Skeletal muscle tissue (tissue), 4 donors: ENCODE data around the gene SLC16A5. TPM values are rescaled to one million over a fixed set of nuclear protein-coding genes. Genes with fewer than 3 reads are reported as not detected.
A peak's percentile ranks its signal among the peaks of the same experiment; 100 is the strongest.

ENCODE experiments used
- H3K27ac ChIP-seq: one replicate; pipeline ENCODE4 v1.7.0; 2013; ENCODE audit warnings: mild to moderate bottlenecking, low read depth, low read length, inconsistent platforms
- H3K27me3 ChIP-seq, 3 donors: one replicate each; pipeline ENCODE4 v1.7.0; 2013; ENCODE audit warnings: low read length in 3 of 3; ENCODE audit not compliant: control insufficient read depth in 3 of 3, insufficient read depth in 3 of 3
- H3K36me3 ChIP-seq, 3 donors: one replicate each; pipeline ENCODE4 v1.7.0; 2013; ENCODE audit warnings: low read length in 3 of 3; ENCODE audit not compliant: control insufficient read depth in 3 of 3, insufficient read depth in 3 of 3
- H3K4me1 ChIP-seq, 3 donors: one replicate each; pipeline ENCODE4 v1.7.0; 2013; ENCODE audit warnings: low read length in 3 of 3, mild to moderate bottlenecking in 3 of 3; ENCODE audit not compliant: control insufficient read depth in 3 of 3, insufficient read depth in 3 of 3
- H3K4me3 ChIP-seq, 3 donors: one replicate each; pipeline ENCODE4 v1.7.0; 2013; ENCODE audit warnings: low read length in 3 of 3
- H3K9ac ChIP-seq, 3 donors: one replicate each; pipeline ENCODE4 v1.7.0; 2013; ENCODE audit warnings: low read length in 3 of 3, mild to moderate bottlenecking in 3 of 3, moderate library complexity in 2 of 3, low read depth in 1 of 3
- H3K9me3 ChIP-seq, 3 donors: one replicate each; pipeline ENCODE4 v1.7.0; 2013; ENCODE audit warnings: low read length in 3 of 3; ENCODE audit not compliant: control insufficient read depth in 3 of 3
- total RNA-seq: library from RNA; depleted of rRNA; stranded (reverse); fragments of >200 nt; gene quantifications from one replicate; pipeline ENCODE4 v1.2.3, GENCODE V29; 2014
- donor health status: Osteomylitis.

The SLC16A5 gene
- total RNA-seq, 1 donor from 2014 or later: 4.2 TPM

DNA sequence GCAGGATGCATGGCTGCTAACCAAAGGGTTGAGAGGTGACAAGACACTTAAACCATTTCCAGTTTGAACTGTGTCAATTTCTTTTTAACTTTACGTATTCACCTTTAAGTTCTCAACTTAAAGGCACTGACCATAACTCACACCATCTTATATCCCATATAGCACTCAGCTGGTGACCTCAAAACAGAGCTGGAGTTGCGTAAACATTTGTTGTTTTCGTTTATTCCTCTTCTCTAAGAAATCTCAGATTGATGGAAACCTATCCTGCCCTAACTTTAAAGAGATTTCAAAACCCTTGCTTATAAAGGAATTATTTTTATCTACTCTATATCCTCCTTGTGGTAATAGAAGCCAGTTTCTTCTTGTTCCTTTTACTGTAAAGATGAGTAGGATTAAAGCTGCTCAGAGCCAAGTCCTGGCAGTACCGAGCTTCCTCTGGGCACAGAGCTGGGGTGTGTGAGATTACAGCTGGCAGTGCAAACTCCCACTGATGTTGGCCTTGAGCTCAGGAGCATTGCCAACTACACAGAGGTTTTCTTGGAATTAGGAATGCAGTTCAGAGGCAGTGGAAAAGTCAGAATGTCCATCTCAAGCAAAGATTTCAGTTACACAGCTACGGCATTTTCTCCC, 39.4 kb upstream of the SLC16A5 start:
- Histone ChIP-seq H3K9ac (peak overlapping the region; percentile 77 to 92 (median 89)), H3K27me3 (no peaks in the 10 kb centered on the region), H3K9me3 (no peaks in the 10 kb centered on the region), H3K4me1 (peaks cover 20 to 25% (median 23%) of the 10 kb centered on the region in 3 donors), H3K4me3 (peak overlapping the region; percentile 25 to 89 (median 82)), H3K36me3 (peaks cover 9 to 17% (median 13%) of the 10 kb centered on the region in 3 donors), H3K27ac (peak overlapping the region; percentile 55)

DNA sequence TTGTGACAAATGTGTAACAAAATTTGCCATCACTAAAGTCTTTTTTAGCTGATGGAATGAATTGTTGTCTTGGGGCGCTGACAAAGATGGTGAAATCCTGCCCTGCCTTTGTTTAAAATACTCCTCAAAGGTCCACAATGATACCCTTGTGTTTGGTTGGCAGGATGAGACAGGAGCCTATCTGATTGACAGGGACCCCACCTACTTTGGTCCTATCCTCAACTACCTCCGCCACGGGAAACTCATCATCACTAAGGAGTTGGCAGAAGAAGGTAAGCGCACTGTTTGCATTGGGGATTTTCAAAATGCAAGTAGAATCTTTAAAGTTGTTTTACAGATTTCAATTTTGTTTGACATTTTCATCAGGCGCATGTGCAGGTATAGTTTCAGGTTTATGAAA, 38.7 kb upstream of the SLC16A5 start:
- Histone ChIP-seq H3K9me3 (no peaks in the 10 kb centered on the region), H3K9ac (no peak overlapping the region), H3K27ac (no peak overlapping the region), H3K36me3 (peaks cover 15 to 22% (median 18%) of the 10 kb centered on the region in 3 donors), H3K4me3 (peak overlapping the region in 1 of 3 donors; percentile 10), H3K27me3 (no peaks in the 10 kb centered on the region), H3K4me1 (peaks cover 20 to 25% (median 23%) of the 10 kb centered on the region in 3 donors)

DNA sequence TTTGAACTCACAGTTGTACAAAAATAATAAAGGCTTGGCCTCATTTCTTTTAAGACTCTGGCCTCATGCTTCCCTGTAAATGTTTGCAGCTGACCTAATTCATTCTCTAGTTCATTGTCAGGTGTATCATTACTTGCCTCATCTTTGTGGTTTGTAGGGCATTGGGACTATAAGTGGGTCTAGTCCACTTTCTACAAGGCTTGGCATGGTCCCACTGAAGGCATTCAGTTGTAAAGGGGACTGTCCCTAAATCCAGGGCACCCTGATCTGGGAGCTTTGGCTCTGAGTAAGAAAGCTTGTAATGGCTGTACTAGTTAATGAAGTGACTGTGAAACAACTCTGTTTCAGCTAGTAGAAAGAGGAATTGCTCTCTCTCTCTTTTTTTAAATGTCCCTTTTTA, 38.0 kb upstream of the SLC16A5 start:
- no peaks in the 10 kb centered on the region for H3K27me3 ChIP-seq
- H3K9me3 ChIP-seq: no peaks in the 10 kb centered on the region
- no peak overlapping the region for H3K4me3 ChIP-seq
- H3K27ac ChIP-seq: no peak overlapping the region
- peaks cover 20 to 25% (median 22%) of the 10 kb centered on the region in 3 donors for H3K4me1 ChIP-seq
- peaks cover 19 to 25% (median 20%) of the 10 kb centered on the region in 3 donors for H3K36me3 ChIP-seq
- no peak overlapping the region for H3K9ac ChIP-seq

DNA sequence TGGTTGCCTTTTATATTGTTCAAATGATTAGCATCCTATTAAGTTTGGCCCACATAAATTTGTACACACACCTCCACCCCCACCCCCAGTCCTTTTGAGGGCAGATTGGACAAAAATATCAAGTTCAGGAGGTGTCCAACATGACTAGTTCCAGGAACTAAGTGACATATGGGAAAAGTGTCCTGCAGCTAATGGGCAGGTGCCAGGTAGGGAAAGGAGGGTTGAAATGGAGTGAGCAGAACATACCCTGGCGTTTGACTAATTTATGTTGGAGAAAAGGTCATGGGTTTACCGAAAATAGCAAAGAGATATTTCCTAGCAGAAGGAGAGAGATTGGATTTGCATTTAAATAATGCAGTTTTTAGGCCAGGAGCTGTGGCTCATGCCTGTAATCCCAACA, 35.8 kb upstream of the SLC16A5 start:
- H3K27me3 ChIP-seq: no peaks in the 10 kb centered on the region
- H3K9ac ChIP-seq: no peak overlapping the region
- H3K36me3 ChIP-seq: peaks cover 19 to 29% (median 20%) of the 10 kb centered on the region in 3 donors
- no peaks in the 10 kb centered on the region for H3K9me3 ChIP-seq
- H3K4me3 ChIP-seq: no peak overlapping the region
- peaks cover 17 to 20% (median 19%) of the 10 kb centered on the region in 3 donors for H3K4me1 ChIP-seq
- H3K27ac ChIP-seq: no peak overlapping the region

DNA sequence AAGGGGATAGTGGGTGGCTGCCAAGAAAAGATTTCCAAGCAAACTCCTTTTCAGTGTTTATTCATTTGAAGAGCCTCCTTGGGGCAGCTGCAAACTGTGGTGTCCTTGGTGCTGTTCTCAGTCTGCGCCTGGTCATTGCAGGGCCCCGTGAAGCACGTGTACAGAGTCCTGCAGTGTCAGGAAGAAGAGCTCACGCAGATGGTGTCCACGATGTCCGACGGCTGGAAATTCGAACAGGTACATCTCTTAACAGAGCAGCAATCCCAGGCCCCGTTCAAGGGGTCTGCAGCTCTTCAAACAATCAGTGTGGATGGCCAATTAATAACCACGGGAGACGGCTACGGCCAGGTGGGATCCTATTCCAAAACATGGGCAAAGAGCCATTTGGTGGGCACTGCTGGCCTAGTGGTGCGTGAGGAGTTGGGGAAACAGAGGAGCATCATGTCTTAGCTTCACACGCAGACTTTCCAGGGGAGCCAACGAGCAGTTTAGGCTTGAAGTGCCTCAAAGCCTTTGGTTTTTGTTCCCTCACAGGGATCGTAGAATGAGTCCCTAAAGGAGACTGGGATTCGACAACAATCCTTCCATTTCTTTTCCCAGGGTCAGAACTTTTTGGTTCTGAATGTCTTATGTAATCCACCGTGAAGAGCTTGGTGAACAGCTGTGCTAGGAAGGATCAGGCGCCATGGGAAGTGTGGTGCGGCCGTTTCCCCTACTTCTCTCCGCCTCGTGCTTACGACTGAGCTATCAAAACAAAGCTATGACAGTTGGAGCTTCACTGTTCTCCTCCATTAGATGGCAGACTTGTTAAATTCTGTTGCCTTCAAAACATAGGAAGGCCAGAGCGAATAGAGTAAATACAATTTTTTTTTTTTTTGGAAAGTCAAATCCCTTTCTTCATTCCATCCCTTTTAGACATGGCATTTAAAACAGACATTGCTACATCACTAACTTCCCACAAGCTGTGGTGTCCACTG, 28.1 kb upstream of the SLC16A5 start:
- no peaks in the 10 kb centered on the region for H3K27me3 ChIP-seq
- H3K27ac ChIP-seq: peak overlapping the region; percentile 79
- H3K4me1 ChIP-seq: peaks cover 8 to 17% (median 15%) of the 10 kb centered on the region in 3 donors
- peak overlapping the region; percentile 28 to 74 (median 69) for H3K9ac ChIP-seq
- peaks cover 30 to 39% (median 36%) of the 10 kb centered on the region in 3 donors for H3K36me3 ChIP-seq
- H3K9me3 ChIP-seq: no peaks in the 10 kb centered on the region
- H3K4me3 ChIP-seq: no peak overlapping the region

DNA sequence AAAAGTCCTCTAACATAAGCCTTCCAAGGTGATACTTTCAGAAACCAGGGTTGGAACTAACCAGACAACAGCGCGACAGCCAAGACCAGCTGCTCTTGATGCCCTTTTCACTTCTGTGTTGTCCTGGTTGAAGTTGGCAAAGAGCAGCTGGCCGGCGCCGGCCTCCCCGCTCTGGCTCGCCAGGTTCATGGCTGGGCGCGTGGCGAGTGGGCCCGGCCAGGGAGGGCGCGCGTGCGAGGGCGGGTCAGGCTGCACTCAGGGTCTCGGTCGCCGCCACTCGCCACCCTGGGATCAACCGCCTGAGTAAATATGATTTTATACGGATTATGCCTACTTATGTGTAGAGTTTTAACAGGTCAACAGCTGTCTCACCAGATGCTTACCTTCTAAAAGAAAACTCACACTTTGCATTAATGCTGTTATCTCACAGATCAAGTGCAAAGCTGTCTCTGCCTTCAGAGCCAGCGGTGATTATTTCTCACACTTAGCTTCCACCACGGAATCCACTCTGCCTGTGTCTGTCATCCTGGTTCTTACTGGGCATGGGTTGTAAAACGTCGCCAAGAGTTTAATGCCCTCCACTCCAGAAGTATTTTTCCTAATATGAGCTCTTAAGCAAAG, 27.2 kb upstream of the SLC16A5 start:
- no peaks in the 10 kb centered on the region for H3K27me3 ChIP-seq
- peak overlapping the region; percentile 16 to 74 (median 59) for H3K9ac ChIP-seq

DNA sequence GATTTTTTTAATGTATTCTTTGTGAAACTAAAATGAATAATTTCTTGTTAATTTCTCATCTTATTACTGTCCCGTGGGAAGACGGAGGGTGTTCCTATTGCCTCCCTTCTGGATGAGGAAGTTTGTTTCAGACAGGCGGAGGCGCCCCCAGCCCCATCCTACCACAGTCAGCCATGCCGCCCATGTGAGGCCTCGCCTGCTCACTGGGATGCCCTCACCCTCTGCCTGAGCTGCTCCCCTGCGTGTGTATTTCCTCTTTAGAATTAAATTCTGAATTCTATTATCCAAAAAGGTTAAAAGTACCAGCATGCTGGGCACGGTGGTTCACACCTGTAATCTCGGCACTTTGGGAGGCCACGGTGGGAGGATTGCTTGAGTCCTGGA, 26.7 kb upstream of the SLC16A5 start:
- no peaks in the 10 kb centered on the region for H3K9me3 ChIP-seq
- peaks cover 8 to 20% (median 15%) of the 10 kb centered on the region in 3 donors for H3K4me1 ChIP-seq
- no peaks in the 10 kb centered on the region for H3K27me3 ChIP-seq
- H3K36me3 ChIP-seq: peaks cover 32 to 41% (median 39%) of the 10 kb centered on the region in 3 donors
- H3K4me3 ChIP-seq: no peak overlapping the region
- H3K9ac ChIP-seq: peak overlapping the region in 2 of 3 donors; percentile 16 to 70
- peak overlapping the region; percentile 79 for H3K27ac ChIP-seq

More for the DNA sequence above, 27.2 kb upstream of the SLC16A5 start:
- Histone ChIP-seq H3K36me3 (peaks cover 32 to 42% (median 39%) of the 10 kb centered on the region in 3 donors), H3K27ac (peak overlapping the region; percentile 79), H3K4me3 (peak overlapping the region in 1 of 3 donors; percentile 18), H3K4me1 (peaks cover 8 to 20% (median 15%) of the 10 kb centered on the region in 3 donors), H3K9me3 (no peaks in the 10 kb centered on the region)

DNA sequence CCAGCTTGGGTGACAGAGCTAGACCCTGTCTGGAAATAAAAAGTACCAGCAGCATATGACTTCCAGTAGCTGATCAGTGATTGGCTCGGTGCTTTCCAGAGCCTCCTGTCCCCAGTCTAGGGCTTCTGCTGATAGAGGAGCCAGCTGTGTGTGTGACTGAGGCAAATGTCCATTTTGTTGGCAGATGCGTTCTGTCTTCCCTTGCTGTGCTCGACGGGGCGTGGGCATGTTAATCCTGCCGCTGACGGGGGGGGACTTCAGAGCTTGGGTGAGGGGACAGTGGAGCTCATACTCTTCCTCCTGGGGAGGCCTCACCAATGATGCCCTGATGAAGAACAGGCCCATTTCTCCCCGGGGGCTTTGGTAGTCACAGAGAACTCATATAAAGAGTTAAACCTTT, 26.1 kb upstream of the SLC16A5 start:
- no peaks in the 10 kb centered on the region for H3K9me3 ChIP-seq
- H3K36me3 ChIP-seq: peaks cover 32 to 40% (median 39%) of the 10 kb centered on the region in 3 donors
- no peaks in the 10 kb centered on the region for H3K27me3 ChIP-seq
- no peak overlapping the region for H3K4me3 ChIP-seq
- H3K4me1 ChIP-seq: peaks cover 8 to 20% (median 15%) of the 10 kb centered on the region in 3 donors
- H3K27ac ChIP-seq: no peak overlapping the region
- no peak overlapping the region for H3K9ac ChIP-seq

DNA sequence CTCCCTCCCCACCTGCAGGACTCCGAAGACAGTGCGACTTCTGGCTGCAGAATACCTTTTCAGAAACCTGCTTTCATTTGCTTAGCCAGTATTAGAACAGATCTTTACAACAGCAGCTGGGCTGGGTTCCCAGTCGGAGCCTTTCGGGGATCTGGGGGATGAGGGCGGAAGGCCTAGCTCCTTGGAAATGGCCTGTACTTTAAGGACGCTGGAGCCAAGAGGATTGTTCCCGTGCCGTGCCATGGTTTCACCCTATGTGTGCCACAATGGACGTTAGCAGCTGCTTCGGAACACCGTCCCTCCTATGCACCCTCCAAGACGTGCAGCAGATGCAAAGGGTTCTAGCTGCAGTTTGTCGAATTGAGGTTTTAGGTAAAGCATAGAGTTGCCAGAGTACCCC, 24.6 kb upstream of the SLC16A5 start:
- Histone ChIP-seq H3K4me3 (no peak overlapping the region), H3K27ac (no peak overlapping the region), H3K4me1 (peaks cover 8 to 20% (median 15%) of the 10 kb centered on the region in 3 donors), H3K27me3 (no peaks in the 10 kb centered on the region), H3K36me3 (peaks cover 32 to 40% (median 39%) of the 10 kb centered on the region in 3 donors), H3K9me3 (no peaks in the 10 kb centered on the region), H3K9ac (no peak overlapping the region)
